GM23338 (cell line): ENCODE results near the gene ROBO1. TPM values are rescaled to one million over a fixed set of nuclear protein-coding genes. Genes with fewer than 3 reads are reported as not detected.

Source experiments
- ATAC-seq: fragments of 200-7000 bp; cut with Tn5 transposase; 3 replicates; pipeline ENCODE4 v1.9.1; 2020
- DNase-seq: peaks from one replicate; pipeline ENCODE4 v3.0.0-alpha.2; 2015; ENCODE audit warnings: low spot score
- H2AFZ ChIP-seq: fragments of 200-600 bp; sonication (generic); 2 replicates; pipeline ENCODE4 v1.8.0; 2016; ENCODE audit warnings: antibody characterized with exemption, mild to moderate bottlenecking, moderate library complexity
- H3F3A ChIP-seq: fragments of 200-600 bp; sonication (generic); replicated peaks from 2 replicates; pipeline ENCODE4 v1.8.0; 2017; ENCODE audit warnings: antibody characterized with exemption, mixed run types, low read depth
- H3K27ac ChIP-seq: fragments of 200-600 bp; sonication (generic); 2 replicates; pipeline ENCODE4 v1.6.1; 2016; ENCODE audit warnings: low read depth
- H3K27me3 ChIP-seq: fragments of 200-600 bp; sonication (generic); 2 replicates; pipeline ENCODE4 v1.8.0; 2016; ENCODE audit warnings: mild to moderate bottlenecking, mixed run types, moderate library complexity; ENCODE audit not compliant: insufficient read depth
- H3K36me3 ChIP-seq: fragments of 200-600 bp; sonication (generic); 2 replicates; pipeline ENCODE4 v1.8.0; 2016; ENCODE audit warnings: mild to moderate bottlenecking; ENCODE audit not compliant: insufficient read depth
- H3K4me1 ChIP-seq: fragments of 200-600 bp; sonication (generic); 2 replicates; pipeline ENCODE4 v1.8.0; 2016; ENCODE audit warnings: mild to moderate bottlenecking, moderate library complexity; ENCODE audit not compliant: insufficient read depth
- H3K4me2 ChIP-seq: fragments of 200-600 bp; sonication (generic); 2 replicates; pipeline ENCODE4 v1.7.1; 2017; ENCODE audit warnings: mixed run types
- H3K4me3 ChIP-seq: fragments of 200-600 bp; sonication (generic); 2 replicates; pipeline ENCODE4 v1.6.1; 2016; ENCODE audit warnings: mixed run types
- H3K79me2 ChIP-seq: fragments of 200-600 bp; sonication (generic); replicated peaks from 2 replicates; pipeline ENCODE4 v1.8.0; 2017; ENCODE audit warnings: mild to moderate bottlenecking; ENCODE audit not compliant: insufficient read depth
- H3K9me2 ChIP-seq: fragments of 200-600 bp; sonication (generic); 2 replicates; pipeline ENCODE4 v1.8.0; 2017; ENCODE audit not compliant: insufficient read depth
- H4K20me1 ChIP-seq: fragments of 200-600 bp; sonication (generic); replicated peaks from 2 replicates; pipeline ENCODE4 v1.8.0; 2017; ENCODE audit warnings: mild to moderate bottlenecking; ENCODE audit not compliant: insufficient read depth
- H3K27ac Mint-ChIP-seq: 2 replicates; pipeline ENCODE4 v1.8.0; 2020; ENCODE audit warnings: inconsistent platforms, mild to moderate bottlenecking, moderate library complexity, mixed read lengths
- H3K27me3 Mint-ChIP-seq: 3 replicates; pipeline ENCODE4 v1.8.0; 2022; ENCODE audit warnings: low read depth, mild to moderate bottlenecking, moderate library complexity, mixed read lengths, inconsistent platforms; ENCODE audit not compliant: insufficient read depth, poor library complexity
- H3K36me3 Mint-ChIP-seq: 3 replicates; pipeline ENCODE4 v1.8.0; 2021; ENCODE audit warnings: low read depth, mild to moderate bottlenecking, inconsistent platforms, moderate library complexity, mixed read lengths
- H3K4me1 Mint-ChIP-seq: 3 replicates; pipeline ENCODE4 v1.8.0; 2020; ENCODE audit warnings: mild to moderate bottlenecking, inconsistent platforms, mixed read lengths
- H3K4me3 Mint-ChIP-seq: 3 replicates; pipeline ENCODE4 v1.8.0; 2021; ENCODE audit warnings: moderate library complexity, mild to moderate bottlenecking, inconsistent platforms, mixed read lengths
- H3K9me3 Mint-ChIP-seq: 3 replicates; pipeline ENCODE4 v1.8.0; 2020; ENCODE audit warnings: moderate library complexity, mild to moderate bottlenecking, inconsistent platforms, mixed read lengths
- EZH2 ChIP-seq: fragments of 200-600 bp; sonication (generic); IDR thresholded peaks from one replicate; pipeline ENCODE4 v1.8.0; 2017; ENCODE audit warnings: antibody characterized with exemption, mild to moderate bottlenecking, low read depth; ENCODE audit not compliant: unreplicated experiment
- JUNB ChIP-seq: IDR thresholded peaks from one replicate; pipeline ENCODE4 v1.6.1; 2016; ENCODE audit warnings: antibody characterized with exemption; ENCODE audit not compliant: unreplicated experiment
- NANOG ChIP-seq: IDR thresholded peaks from 2 replicates; pipeline ENCODE4 v1.6.1; 2016; ENCODE audit warnings: antibody characterized with exemption, borderline replicate concordance
- POLR2AphosphoS5 ChIP-seq: IDR thresholded peaks from 2 replicates; pipeline ENCODE4 v1.6.1; 2016; ENCODE audit warnings: antibody characterized with exemption, low read depth
- ZNF114 ChIP-seq: fragments of 250-450 bp; sonication (Bioruptor Pico); IDR thresholded peaks from 2 replicates; pipeline ENCODE4 v1.5.0; 2020; ENCODE audit warnings: mild to moderate bottlenecking, moderate library complexity
- ZNF331 ChIP-seq: fragments of 250-450 bp; sonication (Bioruptor Pico); IDR thresholded peaks from 2 replicates; pipeline ENCODE4 v1.5.0; 2020; ENCODE audit warnings: low read depth, mild to moderate bottlenecking, moderate library complexity
- polyA plus RNA-seq: library from polyadenylated mRNA; unstranded; fragments of >200 nt; fragmentation: Nextera tagmentation; extraction: Ambion mirVana; gene quantifications from 2 replicates; pipeline ENCODE4 v1.2.1, GENCODE V29; 2016
- total RNA-seq: library from RNA; depleted of rRNA; stranded (reverse); fragments of >200 nt; shearing (Covaris generic); gene quantifications from 2 replicates; pipeline ENCODE4 v1.2.3, GENCODE V29; 2014
- TF ChIP-seq, protein P1 (sequence below): fragments of 250-450 bp; sonication (Bioruptor Pico); IDR thresholded peaks from 2 replicates; pipeline ENCODE4 v1.5.0; 2020; ENCODE audit warnings: mild to moderate bottlenecking, moderate library complexity
- TF ChIP-seq, protein P2 (sequence below): IDR thresholded peaks from one replicate; pipeline ENCODE4 v1.6.1; 2018; ENCODE audit warnings: antibody characterized with exemption; ENCODE audit not compliant: unreplicated experiment

Gene ROBO1
- total and polyA plus RNA-seq, 2 experiments from 2014 or later = 19.2 to 78.3 TPM

DNA sequence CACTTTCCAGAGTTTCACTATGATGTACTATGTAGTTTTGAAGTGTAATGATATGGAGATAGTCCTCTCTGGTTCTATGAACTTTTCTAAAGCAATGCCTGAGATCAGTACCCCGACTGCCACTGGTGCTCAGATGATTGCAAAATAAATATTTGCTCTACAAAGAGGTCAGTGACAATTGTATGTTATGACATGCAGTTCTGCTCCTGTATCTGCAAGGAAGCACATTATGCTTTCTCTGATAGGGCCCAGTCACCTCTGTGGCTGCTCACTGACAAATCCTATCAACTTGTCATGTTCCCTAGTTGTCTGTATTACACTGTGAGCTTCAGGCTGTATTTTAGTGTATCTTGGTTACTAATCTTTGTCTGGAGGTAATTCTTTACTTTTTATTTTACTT, 362.6 kb downstream of the ROBO1 start (continued):
- TF ChIP-seq, protein P1, sequence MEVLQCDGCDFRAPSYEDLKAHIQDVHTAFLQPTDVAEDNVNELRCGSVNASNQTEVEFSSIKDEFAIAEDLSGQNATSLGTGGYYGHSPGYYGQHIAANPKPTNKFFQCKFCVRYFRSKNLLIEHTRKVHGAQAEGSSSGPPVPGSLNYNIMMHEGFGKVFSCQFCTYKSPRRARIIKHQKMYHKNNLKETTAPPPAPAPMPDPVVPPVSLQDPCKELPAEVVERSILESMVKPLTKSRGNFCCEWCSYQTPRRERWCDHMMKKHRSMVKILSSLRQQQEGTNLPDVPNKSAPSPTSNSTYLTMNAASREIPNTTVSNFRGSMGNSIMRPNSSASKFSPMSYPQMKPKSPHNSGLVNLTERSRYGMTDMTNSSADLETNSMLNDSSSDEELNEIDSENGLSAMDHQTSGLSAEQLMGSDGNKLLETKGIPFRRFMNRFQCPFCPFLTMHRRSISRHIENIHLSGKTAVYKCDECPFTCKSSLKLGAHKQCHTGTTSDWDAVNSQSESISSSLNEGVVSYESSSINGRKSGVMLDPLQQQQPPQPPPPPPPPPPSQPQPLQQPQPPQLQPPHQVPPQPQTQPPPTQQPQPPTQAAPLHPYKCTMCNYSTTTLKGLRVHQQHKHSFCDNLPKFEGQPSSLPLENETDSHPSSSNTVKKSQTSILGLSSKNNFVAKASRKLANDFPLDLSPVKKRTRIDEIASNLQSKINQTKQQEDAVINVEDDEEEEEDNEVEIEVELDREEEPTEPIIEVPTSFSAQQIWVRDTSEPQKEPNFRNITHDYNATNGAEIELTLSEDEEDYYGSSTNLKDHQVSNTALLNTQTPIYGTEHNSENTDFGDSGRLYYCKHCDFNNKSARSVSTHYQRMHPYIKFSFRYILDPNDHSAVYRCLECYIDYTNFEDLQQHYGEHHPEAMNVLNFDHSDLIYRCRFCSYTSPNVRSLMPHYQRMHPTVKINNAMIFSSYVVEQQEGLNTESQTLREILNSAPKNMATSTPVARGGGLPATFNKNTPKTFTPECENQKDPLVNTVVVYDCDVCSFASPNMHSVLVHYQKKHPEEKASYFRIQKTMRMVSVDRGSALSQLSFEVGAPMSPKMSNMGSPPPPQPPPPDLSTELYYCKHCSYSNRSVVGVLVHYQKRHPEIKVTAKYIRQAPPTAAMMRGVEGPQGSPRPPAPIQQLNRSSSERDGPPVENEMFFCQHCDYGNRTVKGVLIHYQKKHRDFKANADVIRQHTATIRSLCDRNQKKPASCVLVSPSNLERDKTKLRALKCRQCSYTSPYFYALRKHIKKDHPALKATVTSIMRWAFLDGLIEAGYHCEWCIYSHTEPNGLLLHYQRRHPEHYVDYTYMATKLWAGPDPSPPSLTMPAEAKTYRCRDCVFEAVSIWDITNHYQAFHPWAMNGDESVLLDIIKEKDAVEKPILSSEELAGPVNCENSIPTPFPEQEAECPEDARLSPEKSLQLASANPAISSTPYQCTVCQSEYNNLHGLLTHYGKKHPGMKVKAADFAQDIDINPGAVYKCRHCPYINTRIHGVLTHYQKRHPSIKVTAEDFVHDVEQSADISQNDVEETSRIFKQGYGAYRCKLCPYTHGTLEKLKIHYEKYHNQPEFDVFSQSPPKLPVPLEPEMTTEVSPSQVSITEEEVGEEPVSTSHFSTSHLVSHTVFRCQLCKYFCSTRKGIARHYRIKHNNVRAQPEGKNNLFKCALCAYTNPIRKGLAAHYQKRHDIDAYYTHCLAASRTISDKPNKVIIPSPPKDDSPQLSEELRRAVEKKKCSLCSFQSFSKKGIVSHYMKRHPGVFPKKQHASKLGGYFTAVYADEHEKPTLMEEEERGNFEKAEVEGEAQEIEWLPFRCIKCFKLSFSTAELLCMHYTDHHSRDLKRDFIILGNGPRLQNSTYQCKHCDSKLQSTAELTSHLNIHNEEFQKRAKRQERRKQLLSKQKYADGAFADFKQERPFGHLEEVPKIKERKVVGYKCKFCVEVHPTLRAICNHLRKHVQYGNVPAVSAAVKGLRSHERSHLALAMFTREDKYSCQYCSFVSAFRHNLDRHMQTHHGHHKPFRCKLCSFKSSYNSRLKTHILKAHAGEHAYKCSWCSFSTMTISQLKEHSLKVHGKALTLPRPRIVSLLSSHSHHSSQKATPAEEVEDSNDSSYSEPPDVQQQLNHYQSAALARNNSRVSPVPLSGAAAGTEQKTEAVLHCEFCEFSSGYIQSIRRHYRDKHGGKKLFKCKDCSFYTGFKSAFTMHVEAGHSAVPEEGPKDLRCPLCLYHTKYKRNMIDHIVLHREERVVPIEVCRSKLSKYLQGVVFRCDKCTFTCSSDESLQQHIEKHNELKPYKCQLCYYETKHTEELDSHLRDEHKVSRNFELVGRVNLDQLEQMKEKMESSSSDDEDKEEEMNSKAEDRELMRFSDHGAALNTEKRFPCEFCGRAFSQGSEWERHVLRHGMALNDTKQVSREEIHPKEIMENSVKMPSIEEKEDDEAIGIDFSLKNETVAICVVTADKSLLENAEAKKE (CRISPR knock-in tag) = no peak
- TF ChIP-seq NANOG (no peak), JUNB (no peak), EZH2 (no peak), ZNF331 (CRISPR knock-in tag) (no peak)

DNA sequence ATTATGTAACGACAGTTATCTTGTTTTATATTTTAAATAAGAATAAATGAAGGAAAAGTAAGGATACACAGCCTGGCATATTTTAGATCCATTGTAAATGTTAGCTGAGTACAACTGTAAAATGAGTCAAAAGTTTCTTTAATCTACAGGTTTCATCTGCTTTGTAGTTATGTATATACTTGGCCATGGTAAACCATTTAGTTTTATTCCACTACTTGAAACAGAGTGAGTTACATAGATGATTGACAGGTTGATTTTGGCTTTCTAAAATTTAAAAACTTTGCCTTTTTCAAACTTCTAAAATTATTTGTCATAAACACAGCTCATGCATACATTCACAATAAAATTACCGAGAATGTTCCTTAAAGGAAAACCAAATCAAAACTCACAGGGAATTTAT, 371.2 kb downstream of the ROBO1 start:
- Histone ChIP-seq H3K9me2 (no peaks in the 10 kb centered on the region), H3K27me3 (no peaks in the 10 kb centered on the region), H3F3A (no peaks in the 10 kb centered on the region), H3K36me3 (no peaks in the 10 kb centered on the region), H3K4me1 (no peaks in the 10 kb centered on the region), H3K79me2 (no peaks in the 10 kb centered on the region), H4K20me1 (no peaks in the 10 kb centered on the region), H2AFZ (no peak overlapping the region), H3K4me3 (no peak overlapping the region), H3K4me2 (no peak overlapping the region), H3K27ac (no peak overlapping the region)
- Mint-ChIP-seq H3K27me3 (no peaks in the 10 kb centered on the region), H3K4me3 (no peak overlapping the region), H3K4me1 (no peaks in the 10 kb centered on the region), H3K9me3 (no peaks in the 10 kb centered on the region), H3K27ac (no peak overlapping the region), H3K36me3 (no peaks in the 10 kb centered on the region)
- DNase-seq = no peak
- ATAC-seq = no peak
- TF ChIP-seq ZNF114 = no peak
- no peak for TF ChIP-seq POLR2AphosphoS5
- TF ChIP-seq NANOG = no peak
- TF ChIP-seq, protein P2, sequence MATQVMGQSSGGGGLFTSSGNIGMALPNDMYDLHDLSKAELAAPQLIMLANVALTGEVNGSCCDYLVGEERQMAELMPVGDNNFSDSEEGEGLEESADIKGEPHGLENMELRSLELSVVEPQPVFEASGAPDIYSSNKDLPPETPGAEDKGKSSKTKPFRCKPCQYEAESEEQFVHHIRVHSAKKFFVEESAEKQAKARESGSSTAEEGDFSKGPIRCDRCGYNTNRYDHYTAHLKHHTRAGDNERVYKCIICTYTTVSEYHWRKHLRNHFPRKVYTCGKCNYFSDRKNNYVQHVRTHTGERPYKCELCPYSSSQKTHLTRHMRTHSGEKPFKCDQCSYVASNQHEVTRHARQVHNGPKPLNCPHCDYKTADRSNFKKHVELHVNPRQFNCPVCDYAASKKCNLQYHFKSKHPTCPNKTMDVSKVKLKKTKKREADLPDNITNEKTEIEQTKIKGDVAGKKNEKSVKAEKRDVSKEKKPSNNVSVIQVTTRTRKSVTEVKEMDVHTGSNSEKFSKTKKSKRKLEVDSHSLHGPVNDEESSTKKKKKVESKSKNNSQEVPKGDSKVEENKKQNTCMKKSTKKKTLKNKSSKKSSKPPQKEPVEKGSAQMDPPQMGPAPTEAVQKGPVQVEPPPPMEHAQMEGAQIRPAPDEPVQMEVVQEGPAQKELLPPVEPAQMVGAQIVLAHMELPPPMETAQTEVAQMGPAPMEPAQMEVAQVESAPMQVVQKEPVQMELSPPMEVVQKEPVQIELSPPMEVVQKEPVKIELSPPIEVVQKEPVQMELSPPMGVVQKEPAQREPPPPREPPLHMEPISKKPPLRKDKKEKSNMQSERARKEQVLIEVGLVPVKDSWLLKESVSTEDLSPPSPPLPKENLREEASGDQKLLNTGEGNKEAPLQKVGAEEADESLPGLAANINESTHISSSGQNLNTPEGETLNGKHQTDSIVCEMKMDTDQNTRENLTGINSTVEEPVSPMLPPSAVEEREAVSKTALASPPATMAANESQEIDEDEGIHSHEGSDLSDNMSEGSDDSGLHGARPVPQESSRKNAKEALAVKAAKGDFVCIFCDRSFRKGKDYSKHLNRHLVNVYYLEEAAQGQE = no peak
